ENCODE data around the gene EXD2. TPM values are rescaled to one million over a fixed set of nuclear protein-coding genes. Genes with fewer than 3 reads are reported as not detected.
A peak's percentile ranks its signal among the peaks of the same experiment; 100 is the strongest.
"Not testable (repeated sequence)": the region's sequence is repeated elsewhere in the genome, so short reads cannot be mapped to it uniquely, and the experiment has no call there.

The EXD2 gene
- total RNA-seq, 1 donor = 13.5 TPM

- DNase-seq (ENCODE audit: low read depth in 2 of 3, low spot score in 2 of 3) = no peak
Measured at GRCh38 chr14:69193721-69194120, 2.4 kb downstream of the EXD2 start.

- DNase-seq (ENCODE audit: low read depth in 2 of 3, low spot score in 2 of 3) = no peak
Measured at GRCh38 chr14:69199786-69200185, 8.5 kb downstream of the EXD2 start.

- DNase-seq (ENCODE audit: low read depth in 2 of 3, low spot score in 2 of 3) = no peak
Measured at GRCh38 chr14:69204753-69205152, 13.5 kb downstream of the EXD2 start.

DNA sequence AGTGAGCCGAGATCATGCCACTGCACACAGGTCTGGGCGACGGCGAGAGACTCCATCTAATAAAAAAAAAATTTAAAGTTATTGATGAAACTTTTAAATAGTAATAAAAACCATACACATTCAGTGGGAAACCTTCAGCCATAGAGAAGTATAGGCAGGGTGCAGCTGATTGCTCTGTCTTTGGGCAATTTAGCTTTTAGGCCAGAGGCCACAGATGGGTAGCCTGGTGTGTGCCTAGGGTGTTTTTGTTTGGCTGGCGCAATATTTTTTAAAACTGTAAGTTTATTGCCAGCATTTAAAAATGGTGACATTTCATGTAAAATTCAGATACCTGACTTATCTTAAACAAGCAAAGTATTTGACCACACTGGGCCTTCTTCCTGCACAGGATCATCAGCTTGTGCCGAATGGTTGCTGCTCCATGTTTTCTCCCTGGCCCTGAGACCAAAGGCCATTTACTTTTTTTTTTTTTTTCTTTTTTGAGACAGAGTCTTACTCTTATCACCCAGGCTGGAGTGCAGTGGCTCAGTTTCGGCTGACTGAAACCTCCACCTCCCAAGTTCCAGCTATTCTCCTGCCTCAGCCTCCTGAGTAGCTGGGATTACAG lies 16.2 kb downstream of the EXD2 start:
- no peak for DNase-seq (ENCODE audit: low read depth in 2 of 3, low spot score in 2 of 3)

GRCh38 chr14:69208666-69209065 lies 17.4 kb downstream of the EXD2 start:
- DNase-seq (ENCODE audit: low read depth in 2 of 3, low spot score in 2 of 3) = no peak

DNA sequence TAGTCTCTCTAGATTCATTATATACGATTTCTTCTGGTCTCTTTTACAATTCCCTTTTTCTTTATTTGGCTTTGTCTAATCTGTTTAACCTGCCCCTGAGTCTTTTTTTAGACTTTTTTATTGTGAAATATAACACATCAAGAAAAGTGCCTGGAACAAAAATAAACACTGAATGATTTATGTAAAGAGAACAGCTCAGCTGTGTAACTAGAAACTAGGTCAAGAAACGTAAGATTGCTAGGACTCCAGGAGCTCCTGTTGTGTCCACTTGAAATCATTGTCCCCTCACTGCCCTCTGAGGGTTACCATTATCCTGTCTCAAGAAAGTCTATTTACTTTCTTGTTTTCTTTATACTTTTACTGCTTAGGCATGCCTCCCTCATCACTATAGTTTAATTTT lies 23.1 kb downstream of the EXD2 start:
- DNase-seq (ENCODE audit: low read depth in 2 of 3, low spot score in 2 of 3) = no peak

GRCh38 chr14:69217663-69218062 lies 26.4 kb downstream of the EXD2 start:
- not testable (repeated sequence) for DNase-seq (ENCODE audit: low read depth in 2 of 3, low spot score in 2 of 3)

GRCh38 chr14:69224946-69225345 lies 33.6 kb downstream of the EXD2 start:
- DNase-seq (ENCODE audit: low read depth in 2 of 3, low spot score in 2 of 3) = no peak

- no peak for DNase-seq (ENCODE audit: low read depth in 2 of 3, low spot score in 2 of 3)
Measured at GRCh38 chr14:69226178-69226577, 34.9 kb downstream of the EXD2 start.

GRCh38 chr14:69226736-69227135 lies 35.4 kb downstream of the EXD2 start:
- no peak for DNase-seq (ENCODE audit: low read depth in 2 of 3, low spot score in 2 of 3)

DNA sequence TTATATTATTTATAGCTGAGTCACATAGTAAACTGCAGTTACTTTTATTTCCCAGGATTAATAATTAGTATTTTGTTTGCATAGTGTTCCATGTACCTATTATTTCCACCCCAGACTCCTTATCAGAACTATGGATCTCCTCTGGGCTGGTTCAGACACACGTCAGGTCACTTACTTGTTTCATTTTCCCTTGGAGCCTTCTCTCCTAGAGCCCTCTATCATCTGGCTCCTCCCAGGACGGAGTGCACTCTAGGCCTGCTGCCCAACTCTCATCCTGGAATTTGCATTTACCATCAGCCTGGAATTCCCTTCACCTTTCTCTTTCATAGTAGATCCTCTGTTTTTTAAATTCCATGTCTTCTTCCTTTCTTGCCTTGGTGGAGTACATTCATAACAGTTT lies 40.2 kb downstream of the EXD2 start:
- no peak for DNase-seq (ENCODE audit: low read depth in 2 of 3, low spot score in 2 of 3)

- DNase-seq (ENCODE audit: low read depth in 2 of 3, low spot score in 2 of 3) = no peak
Measured at GRCh38 chr14:69232388-69232787, 41.1 kb downstream of the EXD2 start.

DNA sequence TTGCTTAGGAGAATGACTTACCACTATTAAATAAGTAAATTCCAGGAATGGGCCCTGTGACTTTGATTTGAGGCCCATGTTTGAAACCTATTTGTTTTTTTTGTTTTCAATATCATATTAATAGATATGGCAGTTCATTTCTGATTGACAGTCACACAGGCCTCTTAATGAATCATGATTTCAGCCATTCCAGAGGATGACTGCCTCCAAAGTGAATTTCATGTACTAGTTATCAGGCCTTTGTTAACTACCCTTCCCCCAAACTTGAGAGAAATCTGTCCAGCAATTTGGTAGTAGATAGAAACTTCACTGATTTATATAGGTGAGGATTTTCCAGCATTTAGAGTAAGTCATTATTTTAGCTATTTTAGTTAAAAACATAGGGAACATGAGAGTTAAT lies 42.8 kb downstream of the EXD2 start:
- DNase-seq (ENCODE audit: low read depth in 2 of 3, low spot score in 2 of 3) = no peak

GRCh38 chr14:69235708-69236107 lies 44.4 kb downstream of the EXD2 start:
- DNase-seq (ENCODE audit: low read depth in 2 of 3, low spot score in 2 of 3) = no peak

DNA sequence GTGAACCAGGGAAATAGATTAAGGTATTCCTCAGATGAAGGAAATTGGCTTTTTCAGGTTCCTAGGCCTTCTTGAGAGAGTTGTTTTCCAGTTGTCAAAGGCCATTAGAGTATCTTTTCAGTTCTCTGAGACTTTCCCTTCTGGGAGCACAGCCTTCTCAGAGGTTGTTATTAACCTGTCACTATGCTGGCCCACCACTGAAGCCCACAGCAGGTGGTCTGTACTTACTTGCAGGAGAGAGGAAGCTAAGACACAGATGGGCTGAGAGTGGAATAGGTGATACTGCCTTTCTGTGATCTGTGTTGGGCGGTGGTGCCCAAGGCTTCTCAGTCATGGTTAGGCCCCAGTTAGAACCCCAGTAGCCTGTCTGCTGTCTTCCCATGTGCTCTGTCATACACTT lies 45.8 kb downstream of the EXD2 start:
- no peak for DNase-seq (ENCODE audit: low read depth in 2 of 3, low spot score in 2 of 3)

GRCh38 chr14:69237584-69237983 lies 46.3 kb downstream of the EXD2 start:
- no peak for DNase-seq (ENCODE audit: low read depth in 2 of 3, low spot score in 2 of 3)

- DNase-seq (ENCODE audit: low read depth in 2 of 3, low spot score in 2 of 3) = no peak
Measured at GRCh38 chr14:69238883-69239282, 47.6 kb downstream of the EXD2 start.

GRCh38 chr14:69240527-69241173 lies 49.4 kb downstream of the EXD2 start:
- DNase-seq (ENCODE audit: low read depth in 2 of 3, low spot score in 2 of 3) = no peak

DNA sequence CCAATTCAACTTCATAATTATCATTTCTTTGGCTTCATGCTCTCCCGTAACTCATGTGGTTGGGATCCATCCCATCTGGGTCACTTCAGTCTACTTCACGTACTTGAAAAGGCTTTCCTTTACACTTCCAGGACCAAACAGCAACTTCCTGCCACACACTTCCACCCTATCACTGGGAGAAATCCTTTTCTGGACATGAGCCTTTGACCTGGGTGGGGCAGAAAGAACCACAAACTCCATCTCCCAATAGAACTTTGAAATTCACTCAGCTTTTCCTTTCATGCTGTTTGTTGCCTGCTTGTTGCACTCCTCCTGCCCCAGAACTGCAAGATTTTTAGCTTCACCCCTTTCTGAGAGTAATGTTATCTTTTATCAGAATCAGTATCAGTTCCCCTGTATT lies 50.3 kb downstream of the EXD2 start:
- no peak for DNase-seq (ENCODE audit: low read depth in 2 of 3, low spot score in 2 of 3)

GRCh38 chr14:69242311-69243224 lies 51.3 kb downstream of the EXD2 start:
- DNase-seq (ENCODE audit: low read depth in 2 of 3, low spot score in 2 of 3) = peak; percentile 10 to 77 (median 60)

GRCh38 chr14:69244946-69245345 lies 53.6 kb downstream of the EXD2 start:
- DNase-seq (ENCODE audit: low read depth in 2 of 3, low spot score in 2 of 3) = no peak

GRCh38 chr14:69246331-69246730 lies 55.0 kb downstream of the EXD2 start:
- DNase-seq (ENCODE audit: low read depth in 2 of 3, low spot score in 2 of 3) = no peak

Data from hematopoietic multipotent progenitor cell (in vitro differentiated cells).